Measurements from ENCODE around the gene ABLIM2.

DNA sequence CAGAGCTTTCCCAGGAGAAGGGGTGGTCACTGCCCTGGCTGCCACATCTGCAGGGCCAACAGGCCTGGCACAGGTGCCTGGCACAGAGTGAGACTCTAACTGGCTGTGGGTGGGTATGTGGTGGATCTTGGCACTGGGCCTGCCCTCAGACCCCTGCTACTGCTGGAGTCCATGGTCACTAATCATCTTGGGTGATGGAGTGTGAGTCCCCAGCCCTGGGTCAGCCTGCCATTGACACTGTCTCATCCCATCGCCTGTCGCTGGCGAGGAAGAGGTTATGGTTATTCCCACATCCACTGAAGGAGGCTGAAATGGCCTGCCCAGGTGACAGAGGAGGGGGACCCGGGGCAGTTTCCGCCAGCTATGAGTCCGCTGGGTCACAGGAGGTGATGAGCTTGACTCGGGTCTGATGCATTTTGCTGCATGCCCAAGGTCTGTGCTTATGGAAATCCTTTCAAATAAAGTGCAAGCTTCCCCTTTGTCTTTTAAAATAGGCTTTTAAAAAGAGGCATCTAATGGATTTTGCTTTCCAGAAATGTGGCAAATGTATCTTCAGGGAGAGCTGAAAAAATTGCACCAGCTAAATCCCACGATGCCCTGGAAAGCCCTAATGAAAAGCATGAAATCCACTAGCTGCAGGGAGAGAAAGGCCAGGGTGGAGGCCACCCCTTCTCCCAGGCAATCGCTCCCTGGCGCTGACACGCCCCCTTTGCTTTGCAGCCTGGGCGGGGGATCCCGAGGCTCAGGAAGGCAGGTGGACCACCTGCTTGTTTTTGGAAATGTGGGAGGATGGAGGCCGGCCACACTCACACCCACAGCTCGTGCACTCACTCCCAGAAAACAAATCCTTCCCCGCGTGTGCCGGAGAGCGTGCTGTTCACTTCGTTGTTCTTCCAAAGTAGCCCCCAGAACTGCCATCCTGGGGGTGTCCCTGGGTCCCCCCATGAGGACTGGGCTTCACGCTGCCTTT lies 54.9 kb downstream of the ABLIM2 start:
- TF ChIP-seq, protein P1, sequence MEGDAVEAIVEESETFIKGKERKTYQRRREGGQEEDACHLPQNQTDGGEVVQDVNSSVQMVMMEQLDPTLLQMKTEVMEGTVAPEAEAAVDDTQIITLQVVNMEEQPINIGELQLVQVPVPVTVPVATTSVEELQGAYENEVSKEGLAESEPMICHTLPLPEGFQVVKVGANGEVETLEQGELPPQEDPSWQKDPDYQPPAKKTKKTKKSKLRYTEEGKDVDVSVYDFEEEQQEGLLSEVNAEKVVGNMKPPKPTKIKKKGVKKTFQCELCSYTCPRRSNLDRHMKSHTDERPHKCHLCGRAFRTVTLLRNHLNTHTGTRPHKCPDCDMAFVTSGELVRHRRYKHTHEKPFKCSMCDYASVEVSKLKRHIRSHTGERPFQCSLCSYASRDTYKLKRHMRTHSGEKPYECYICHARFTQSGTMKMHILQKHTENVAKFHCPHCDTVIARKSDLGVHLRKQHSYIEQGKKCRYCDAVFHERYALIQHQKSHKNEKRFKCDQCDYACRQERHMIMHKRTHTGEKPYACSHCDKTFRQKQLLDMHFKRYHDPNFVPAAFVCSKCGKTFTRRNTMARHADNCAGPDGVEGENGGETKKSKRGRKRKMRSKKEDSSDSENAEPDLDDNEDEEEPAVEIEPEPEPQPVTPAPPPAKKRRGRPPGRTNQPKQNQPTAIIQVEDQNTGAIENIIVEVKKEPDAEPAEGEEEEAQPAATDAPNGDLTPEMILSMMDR (conservative IDR thresholded peaks at IDR 0.05; ENCODE audit: low read depth, low read length), result no peak
- TF ChIP-seq POLR2A (IDR thresholded peaks at IDR 0.05; ENCODE audit: low read depth, low read length), result no peak
- TF ChIP-seq, protein P2, sequence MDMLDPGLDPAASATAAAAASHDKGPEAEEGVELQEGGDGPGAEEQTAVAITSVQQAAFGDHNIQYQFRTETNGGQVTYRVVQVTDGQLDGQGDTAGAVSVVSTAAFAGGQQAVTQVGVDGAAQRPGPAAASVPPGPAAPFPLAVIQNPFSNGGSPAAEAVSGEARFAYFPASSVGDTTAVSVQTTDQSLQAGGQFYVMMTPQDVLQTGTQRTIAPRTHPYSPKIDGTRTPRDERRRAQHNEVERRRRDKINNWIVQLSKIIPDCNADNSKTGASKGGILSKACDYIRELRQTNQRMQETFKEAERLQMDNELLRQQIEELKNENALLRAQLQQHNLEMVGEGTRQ (IDR thresholded peaks at IDR 0.05; ENCODE audit: low read depth, low read length), result no peak
- no peak for TF ChIP-seq MXI1 (IDR thresholded peaks at IDR 0.05; ENCODE audit: borderline replicate concordance, low read depth, low read length)
- TF ChIP-seq MAFK (IDR thresholded peaks at IDR 0.05; ENCODE audit: low read depth, low read length), result no peak
- TF ChIP-seq BHLHE40 (IDR thresholded peaks at IDR 0.05; ENCODE audit: low read depth, low read length), result no peak
- TF ChIP-seq RAD21 (IDR thresholded peaks at IDR 0.05; ENCODE audit: low read length), result no peak
- TF ChIP-seq FOS (IDR thresholded peaks at IDR 0.05; ENCODE audit: low read depth, low read length), result no peak
- no peak for TF ChIP-seq RCOR1 (IDR thresholded peaks at IDR 0.05; ENCODE audit: insufficient replicate concordance, low read length)
- no peak for TF ChIP-seq CEBPB (IDR thresholded peaks at IDR 0.05; ENCODE audit: low read depth, low read length)
- no peak for TF ChIP-seq MAZ (IDR thresholded peaks at IDR 0.05; ENCODE audit: borderline replicate concordance, low read depth, low read length)
- TF ChIP-seq NFE2L2 (IDR thresholded peaks at IDR 0.05; ENCODE audit: low read depth, low read length), result no peak
- no peak for TF ChIP-seq SMC3 (IDR thresholded peaks at IDR 0.05; ENCODE audit: low read depth, low read length)
